HG03139 (cell line): ENCODE data around the gene PACSIN2.
"Not testable (repeated sequence)": the region's sequence is repeated elsewhere in the genome, so short reads cannot be mapped to it uniquely, and the experiment has no call there.

Experiments used
- ATAC-seq: cut with Tn5 transposase; IDR thresholded peaks from one replicate; pipeline ENCODE4 v1.9.1; 2021; ENCODE audit not compliant: unreplicated experiment

Gene PACSIN2

GRCh38 chr22:42970029-42970428, 44.9 kb downstream of the PACSIN2 start:
- no peak for ATAC-seq

GRCh38 chr22:42969348-42969975, 45.5 kb downstream of the PACSIN2 start:
- ATAC-seq = no peak

GRCh38 chr22:42967933-42968332, 47.0 kb downstream of the PACSIN2 start:
- ATAC-seq = no peak

GRCh38 chr22:42967005-42967404, 47.9 kb downstream of the PACSIN2 start:
- no peak for ATAC-seq

GRCh38 chr22:42966497-42966896, 48.5 kb downstream of the PACSIN2 start:
- no peak for ATAC-seq

- no peak for ATAC-seq
These were observed 49.8 kb downstream of the PACSIN2 start for GRCh38 chr22:42964994-42965699.

GRCh38 chr22:42963231-42963595, 51.7 kb downstream of the PACSIN2 start:
- ATAC-seq = no peak

- ATAC-seq = no peak
These were observed 52.4 kb downstream of the PACSIN2 start for GRCh38 chr22:42962295-42963230.

GRCh38 chr22:42961810-42962209, 53.1 kb downstream of the PACSIN2 start:
- no peak for ATAC-seq

- ATAC-seq = not testable (repeated sequence)
These were observed 53.6 kb downstream of the PACSIN2 start for GRCh38 chr22:42961400-42961690.

- no peak for ATAC-seq
These were observed 54.2 kb downstream of the PACSIN2 start for GRCh38 chr22:42960531-42961399.

- ATAC-seq = no peak
These were observed 55.1 kb downstream of the PACSIN2 start for GRCh38 chr22:42959576-42960509.

GRCh38 chr22:42958937-42959336, 56.0 kb downstream of the PACSIN2 start:
- ATAC-seq = no peak

- ATAC-seq = no peak
These were observed 57.0 kb downstream of the PACSIN2 start for GRCh38 chr22:42957958-42958357.

- no peak for ATAC-seq
These were observed 57.4 kb downstream of the PACSIN2 start for GRCh38 chr22:42957544-42957943.

- ATAC-seq = no peak
These were observed 59.1 kb downstream of the PACSIN2 start for GRCh38 chr22:42955848-42956247.

- ATAC-seq = no peak
These were observed 59.8 kb downstream of the PACSIN2 start for GRCh38 chr22:42955087-42955635.

GRCh38 chr22:42953751-42954150, 61.2 kb downstream of the PACSIN2 start:
- not testable (repeated sequence) for ATAC-seq

- no peak for ATAC-seq
These were observed 63.7 kb downstream of the PACSIN2 start for GRCh38 chr22:42951093-42951710.
